Neuronal stem cell (in vitro differentiated cells): ENCODE results near the gene NGEF.
A peak's percentile ranks its signal among the peaks of the same experiment; 100 is the strongest.

Experiments
- DNase-seq: peaks from one replicate; pipeline ENCODE4 v3.0.0-alpha.2; 2013; ENCODE audit warnings: low spot score
- H2AFZ ChIP-seq: one replicate; pipeline ENCODE4 v1.6.1; 2013; ENCODE audit warnings: mild to moderate bottlenecking, low read length, inconsistent platforms
- H2AK5ac ChIP-seq: 2 replicates; pipeline ENCODE4 v1.6.1; 2013; ENCODE audit warnings: low read depth, mild to moderate bottlenecking, inconsistent platforms, low read length, moderate library complexity, mixed read lengths
- H2BK120ac ChIP-seq: 2 replicates; pipeline ENCODE4 v1.6.1; 2013; ENCODE audit warnings: low read depth, mild to moderate bottlenecking, inconsistent platforms, low read length, moderate library complexity, mixed read lengths
- H2BK12ac ChIP-seq: one replicate; pipeline ENCODE4 v1.6.1; 2013; ENCODE audit warnings: low read length, inconsistent platforms
- H2BK15ac ChIP-seq: 2 replicates; pipeline ENCODE4 v1.6.1; 2013; ENCODE audit warnings: mild to moderate bottlenecking, low read length, inconsistent platforms, mixed read lengths
- H2BK5ac ChIP-seq: one replicate; pipeline ENCODE4 v1.6.1; 2013; ENCODE audit warnings: inconsistent platforms, mild to moderate bottlenecking, low read length, moderate library complexity
- H3K14ac ChIP-seq: one replicate; pipeline ENCODE4 v1.6.1; 2013; ENCODE audit warnings: low read length, inconsistent platforms
- H3K18ac ChIP-seq: 2 replicates; pipeline ENCODE4 v1.6.1; 2013; ENCODE audit warnings: low read length, inconsistent platforms
- H3K23ac ChIP-seq: 2 replicates; pipeline ENCODE4 v1.6.1; 2013; ENCODE audit warnings: low read depth, mild to moderate bottlenecking, mixed read lengths, low read length, inconsistent platforms; ENCODE audit not compliant: poor library complexity
- H3K27ac ChIP-seq: replicated peaks from 3 replicates; pipeline ENCODE4 v1.5.1; 2013; ENCODE audit warnings: low read length, inconsistent platforms
- H3K27me3 ChIP-seq, 3 experiments: 2 replicates each; pipeline ENCODE4 v1.6.1; 2013; ENCODE audit warnings: low read length in 3 of 3, mild to moderate bottlenecking in 2 of 3, inconsistent platforms in 1 of 3, low read depth in 1 of 3, mixed read lengths in 1 of 3, moderate library complexity in 1 of 3; ENCODE audit not compliant: control insufficient read depth in 3 of 3, insufficient read depth in 3 of 3
- H3K36me3 ChIP-seq, 2 donors: replicated peaks in 1 of 2; 2 replicates each; pipeline ENCODE4 v1.6.1; 2013; ENCODE audit warnings: low read length in 2 of 2; ENCODE audit not compliant: control insufficient read depth in 2 of 2, insufficient read depth in 2 of 2
- H3K4ac ChIP-seq: 2 replicates; pipeline ENCODE4 v1.6.1; 2013; ENCODE audit warnings: inconsistent platforms, mild to moderate bottlenecking, low read length, moderate library complexity
- H3K4me1 ChIP-seq, 2 donors: 1 replicate in 1 of 2; 2 replicates in 1 of 2; pipeline ENCODE4 v1.6.1; 2013; ENCODE audit warnings: low read length in 2 of 2, low read depth in 1 of 2; ENCODE audit not compliant: control insufficient read depth in 2 of 2, insufficient read depth in 1 of 2
- H3K4me2 ChIP-seq: one replicate; pipeline ENCODE4 v1.6.1; 2013; ENCODE audit warnings: mild to moderate bottlenecking, low read length, inconsistent platforms; ENCODE audit not compliant: insufficient read depth, poor library complexity, severe bottlenecking
- H3K4me3 ChIP-seq, 2 donors: 2 replicates each; pipeline ENCODE4 v1.5.1; 2013; ENCODE audit warnings: low read length in 2 of 2, mild to moderate bottlenecking in 2 of 2, inconsistent platforms in 1 of 2, moderate library complexity in 1 of 2
- H3K79me1 ChIP-seq: one replicate; pipeline ENCODE4 v1.6.1; 2013; ENCODE audit warnings: low read depth, mild to moderate bottlenecking, inconsistent platforms, low read length, moderate library complexity
- H3K9ac ChIP-seq: one replicate; pipeline ENCODE4 v1.6.1; 2013; ENCODE audit warnings: mild to moderate bottlenecking, low read depth, low read length, inconsistent platforms; ENCODE audit not compliant: poor library complexity
- H3K9me3 ChIP-seq, 2 donors: replicated peaks in 1 of 2; 2 replicates each; pipeline versions ENCODE3 to v1.6.1; 2013; ENCODE audit warnings: low read length in 2 of 2, mild to moderate bottlenecking in 2 of 2, inconsistent platforms in 1 of 2, low read depth in 1 of 2, mixed read lengths in 1 of 2, moderate library complexity in 1 of 2; ENCODE audit not compliant: control insufficient read depth in 2 of 2, insufficient read depth in 1 of 2
- H4K8ac ChIP-seq: one replicate; pipeline ENCODE4 v1.6.1; 2013; ENCODE audit warnings: low read depth, mild to moderate bottlenecking, inconsistent platforms, low read length, moderate library complexity
- H4K91ac ChIP-seq: one replicate; pipeline ENCODE4 v1.6.1; 2013; ENCODE audit warnings: low read length, low read depth, mild to moderate bottlenecking, inconsistent platforms; ENCODE audit not compliant: poor library complexity
- WGBS, 2 donors: extraction: QIAGEN DNeasy Blood & Tissue Kit; methylation state at CpG; one replicate each; pipeline ENCODE4 v1.1.7; 2013; ENCODE audit warnings: missing lambda C conversion rate in 2 of 2, mixed read lengths in 1 of 2; ENCODE audit not compliant: insufficient read length in 2 of 2, insufficient replicate concordance in 1 of 2; ENCODE audit errors: extremely low coverage in 2 of 2; 5-methylcytosine and 5-hydroxymethylcytosine counted together

NGEF gene

GRCh38 chr2:232890896-232891601 is 122.0 kb downstream of the NGEF start:
- no peaks in the 10 kb centered on the region for H3K36me3 ChIP-seq
- no peak overlapping the region for H3K14ac ChIP-seq
- no peak overlapping the region for H3K9ac ChIP-seq
- H3K27me3 ChIP-seq, result no peaks in the 10 kb centered on the region
- H3K4me1 ChIP-seq, result peaks cover 6 to 10% of the 10 kb centered on the region in 2 donors
- H2AK5ac ChIP-seq, result no peak overlapping the region
- WGBS, 2 donors, result no CpG with 5 or more reads among the region's 23 CpGs
- H2BK12ac ChIP-seq, result peak overlapping the region; percentile 76
- H3K18ac ChIP-seq, result peak overlapping the region; percentile 89
- no peak overlapping the region for H3K4me2 ChIP-seq
- peak overlapping the region; percentile 67 for H2AFZ ChIP-seq
- no peak overlapping the region for H3K23ac ChIP-seq
- no peak overlapping the region for H3K27ac ChIP-seq
- H3K9me3 ChIP-seq, result peaks cover 0 to 2% of the 10 kb centered on the region in 2 donors
- H3K4me3 ChIP-seq, result no peak overlapping the region
- H3K79me1 ChIP-seq, result no peaks in the 10 kb centered on the region
- peak overlapping the region; percentile 24 for H3K4ac ChIP-seq
- no peak for DNase-seq
- H2BK5ac ChIP-seq, result no peak overlapping the region
- no peak overlapping the region for H2BK120ac ChIP-seq
- peak overlapping the region; percentile 30 for H2BK15ac ChIP-seq
- peak overlapping the region; percentile 94 for H4K8ac ChIP-seq
- no peak overlapping the region for H4K91ac ChIP-seq

GRCh38 chr2:232890536-232890895 is 122.5 kb downstream of the NGEF start:
- DNase-seq, result no peak
- no peak overlapping the region for H3K23ac ChIP-seq
- H3K4me3 ChIP-seq, result no peak overlapping the region
- no peak overlapping the region for H4K8ac ChIP-seq
- no peak overlapping the region for H2BK5ac ChIP-seq
- H2AK5ac ChIP-seq, result peak overlapping the region; percentile 77
- H2BK12ac ChIP-seq, result no peak overlapping the region
- no peak overlapping the region for H2BK120ac ChIP-seq
- no peak overlapping the region for H3K27ac ChIP-seq
- H3K4me1 ChIP-seq, result peaks cover 6 to 10% of the 10 kb centered on the region in 2 donors
- no peak overlapping the region for H3K9ac ChIP-seq
- WGBS, 2 donors, result no CpG with 5 or more reads among the region's 11 CpGs
- peak overlapping the region; percentile 89 for H3K18ac ChIP-seq
- H3K36me3 ChIP-seq, result no peaks in the 10 kb centered on the region
- H3K4me2 ChIP-seq, result no peak overlapping the region
- H3K9me3 ChIP-seq, result peaks cover 0 to 3% of the 10 kb centered on the region in 2 donors
- H3K14ac ChIP-seq, result no peak overlapping the region
- no peak overlapping the region for H3K4ac ChIP-seq
- peak overlapping the region; percentile 67 for H2AFZ ChIP-seq
- H4K91ac ChIP-seq, result no peak overlapping the region
- H3K27me3 ChIP-seq, result no peaks in the 10 kb centered on the region
- peak overlapping the region; percentile 30 for H2BK15ac ChIP-seq
- H3K79me1 ChIP-seq, result no peaks in the 10 kb centered on the region

- H2AFZ ChIP-seq, result no peak overlapping the region
- no peak overlapping the region for H3K27ac ChIP-seq
- peaks cover 6 to 10% of the 10 kb centered on the region in 2 donors for H3K4me1 ChIP-seq
- peak overlapping the region; percentile 30 for H2BK15ac ChIP-seq
- no CpG with 5 or more reads among the region's 5 CpGs for WGBS, 2 donors
- peaks cover 0 to 3% of the 10 kb centered on the region in 2 donors for H3K9me3 ChIP-seq
- H3K4me3 ChIP-seq, result no peak overlapping the region
- no peak overlapping the region for H4K91ac ChIP-seq
- H2BK12ac ChIP-seq, result no peak overlapping the region
- no peak overlapping the region for H3K14ac ChIP-seq
- H3K27me3 ChIP-seq, result no peaks in the 10 kb centered on the region
- no peak overlapping the region for H2BK5ac ChIP-seq
- no peak for DNase-seq
- H3K79me1 ChIP-seq, result no peaks in the 10 kb centered on the region
- no peak overlapping the region for H3K4ac ChIP-seq
- H3K36me3 ChIP-seq, result no peaks in the 10 kb centered on the region
- no peak overlapping the region for H4K8ac ChIP-seq
- H3K18ac ChIP-seq, result peak overlapping the region; percentile 40
- H2BK120ac ChIP-seq, result no peak overlapping the region
- H3K4me2 ChIP-seq, result no peak overlapping the region
- no peak overlapping the region for H3K9ac ChIP-seq
- H2AK5ac ChIP-seq, result peak overlapping the region; percentile 77
- no peak overlapping the region for H3K23ac ChIP-seq
Observed at GRCh38 chr2:232889876-232890401, 123.1 kb downstream of the NGEF start.

GRCh38 chr2:232888839-232889529 is 124.1 kb downstream of the NGEF start:
- Histone ChIP-seq H3K9ac (peak overlapping the region; percentile 18), H2BK5ac (no peak overlapping the region), H2AK5ac (peak overlapping the region; percentile 35), H2BK120ac (no peak overlapping the region), H3K23ac (peak overlapping the region; percentile 6), H3K4me3 (no peak overlapping the region), H3K4ac (no peak overlapping the region), H2AFZ (no peak overlapping the region), H2BK15ac (peak overlapping the region; percentile 39), H3K79me1 (no peaks in the 10 kb centered on the region), H3K9me3 (peaks cover 0 to 3% of the 10 kb centered on the region in 2 donors), H2BK12ac (no peak overlapping the region), H3K27ac (no peak overlapping the region), H3K4me2 (no peak overlapping the region), H4K8ac (no peak overlapping the region), H3K14ac (no peak overlapping the region), H3K18ac (peak overlapping the region; percentile 32), H3K36me3 (no peaks in the 10 kb centered on the region), H3K4me1 (peaks cover 6 to 10% of the 10 kb centered on the region in 2 donors), H3K27me3 (no peaks in the 10 kb centered on the region), H4K91ac (peak overlapping the region; percentile 98)
- WGBS, 2 donors, result no CpG with 5 or more reads among the region's 14 CpGs
- no peak for DNase-seq
